Measurements from ENCODE around the gene NFILZ. TPM values are rescaled to one million over a fixed set of nuclear protein-coding genes. Genes with fewer than 3 reads are reported as not detected.

NFILZ gene
- total RNA-seq, 1 experiment from 2014 or later, result not detected

Other genes starting within 250 kb of the NFILZ start
- 9.6 and 10.7 TPM in 2 replicates for gene RAB11B, start 240.3 kb upstream of the NFILZ start, total RNA-seq (2014; rRNA removed; shearing (Covaris generic))
- gene MARCHF2, start 217.3 kb upstream of the NFILZ start, total RNA-seq (2014; rRNA removed; shearing (Covaris generic)), result 6.5 and 10.4 TPM in 2 replicates
- 109 and 146 TPM in 2 replicates for gene HNRNPM, start 185.7 kb upstream of the NFILZ start, total RNA-seq (2014; rRNA removed; shearing (Covaris generic))
- gene PRAM1, start 128.0 kb upstream of the NFILZ start, total RNA-seq (2014; rRNA removed; shearing (Covaris generic)), result not detected in 2 replicates
- gene ZNF414, start 116.5 kb upstream of the NFILZ start, total RNA-seq (2014; rRNA removed; shearing (Covaris generic)), result 4.1 and 8.5 TPM in 2 replicates
- not detected in 2 replicates for gene MYO1F, start 53.2 kb upstream of the NFILZ start, total RNA-seq (2014; rRNA removed; shearing (Covaris generic))
- not detected in 2 replicates for gene ADAMTS10, start 19.9 kb upstream of the NFILZ start, total RNA-seq (2014; rRNA removed; shearing (Covaris generic))
- gene ACTL9, start 68.2 kb downstream of the NFILZ start, total RNA-seq (2014; rRNA removed; shearing (Covaris generic)), result not detected in 2 replicates
- not detected in 2 replicates for gene OR2Z1, start 91.0 kb downstream of the NFILZ start, total RNA-seq (2014; rRNA removed; shearing (Covaris generic))
- 0.11 and 0.13 TPM in 2 replicates for gene ZNF558, start 201.7 kb downstream of the NFILZ start, total RNA-seq (2014; rRNA removed; shearing (Covaris generic))
- not detected in 2 replicates for gene MBD3L1, start 201.7 kb downstream of the NFILZ start, total RNA-seq (2014; rRNA removed; shearing (Covaris generic))